IMR-90 (cell line): Measurements from ENCODE around the gene ESRP2. TPM values are rescaled to one million over a fixed set of nuclear protein-coding genes. Genes with fewer than 3 reads are reported as not detected.

Experiments used
- ATAC-seq: fragments of 200-7000 bp; cut with Tn5 transposase; 2 replicates; pipeline ENCODE4 v1.9.1; 2020; ENCODE audit warnings: low read depth, mild to moderate bottlenecking, moderate library complexity
- BruUV-seq: library from RNA; stranded (reverse); fragments of 400-500 nt; replicated peaks from 2 replicates; lab custom pipeline; 2021; lab: Mats Ljungman, UMichigan
- CTCF ChIA-PET: fragments of 300-600 bp; formaldehyde crosslinking; extraction: SDS; loops from one replicate; lab custom pipeline; 2021; ENCODE audit warnings: antibody characterized with exemption; lab: Yijun Ruan, JAX
- POLR2A ChIA-PET: fragments of 300-600 bp; sonication (Branson Sonifier 250); formaldehyde crosslinking; loops from one replicate; lab custom pipeline; 2022; ENCODE audit warnings: antibody characterized with exemption; ENCODE audit not compliant: unreplicated experiment; lab: Charles Lee
- DNase-seq: peaks from one replicate; pipeline ENCODE4 v3.0.0; 2013
- H2AFZ ChIP-seq: replicated peaks from 2 replicates; pipeline ENCODE3; 2013; ENCODE audit warnings: low read length, mild to moderate bottlenecking; ENCODE audit not compliant: poor library complexity
- H2AK5ac ChIP-seq: 2 replicates; pipeline ENCODE4 v1.6.1; 2013; ENCODE audit warnings: low read depth, low read length, inconsistent platforms
- H2AK9ac ChIP-seq: replicated peaks from 2 replicates; pipeline ENCODE3; 2013; ENCODE audit warnings: mild to moderate bottlenecking, low read depth, low read length, moderate library complexity; ENCODE audit not compliant: poor library complexity
- H2BK120ac ChIP-seq: 2 replicates; pipeline ENCODE4 v1.6.1; 2013; ENCODE audit warnings: low read depth, low read length, inconsistent platforms
- H2BK15ac ChIP-seq: 3 replicates; pipeline ENCODE4 v1.6.1; 2013; ENCODE audit warnings: low read depth, low read length, inconsistent platforms
- H2BK20ac ChIP-seq: 2 replicates; pipeline ENCODE4 v1.6.1; 2013; ENCODE audit warnings: low read depth, mild to moderate bottlenecking, inconsistent platforms, low read length, moderate library complexity
- H2BK5ac ChIP-seq: 2 replicates; pipeline ENCODE4 v1.6.1; 2013; ENCODE audit warnings: mild to moderate bottlenecking, low read depth, low read length, inconsistent platforms; ENCODE audit not compliant: poor library complexity, severe bottlenecking
- H3K14ac ChIP-seq: replicated peaks from 2 replicates; pipeline ENCODE4 v1.6.1; 2013; ENCODE audit warnings: low read depth, low read length, inconsistent platforms
- H3K18ac ChIP-seq: 2 replicates; pipeline ENCODE4 v1.6.1; 2013; ENCODE audit warnings: low read depth, low read length, control low read depth
- H3K23ac ChIP-seq: 2 replicates; pipeline ENCODE4 v1.6.1; 2013; ENCODE audit warnings: low read depth, low read length, inconsistent platforms
- H3K27ac ChIP-seq: 2 replicates; pipeline ENCODE4 v1.5.1; 2013; ENCODE audit warnings: mild to moderate bottlenecking, control low read depth, low read length; ENCODE audit not compliant: insufficient read depth
- H3K27me3 ChIP-seq: 2 replicates; pipeline ENCODE4 v1.6.1; 2013; ENCODE audit warnings: low read length; ENCODE audit not compliant: control insufficient read depth, insufficient read depth
- H3K36me3 ChIP-seq: 2 replicates; pipeline ENCODE4 v1.6.1; 2013; ENCODE audit warnings: low read length, mixed read lengths; ENCODE audit not compliant: control insufficient read depth, insufficient read depth
- H3K4ac ChIP-seq: 2 replicates; pipeline ENCODE4 v1.6.1; 2013; ENCODE audit warnings: low read depth, low read length, inconsistent platforms
- H3K4me1 ChIP-seq: 2 replicates; pipeline ENCODE4 v1.6.1; 2013; ENCODE audit warnings: low read length, mixed read lengths; ENCODE audit not compliant: control insufficient read depth, insufficient read depth
- H3K4me2 ChIP-seq: 2 replicates; pipeline ENCODE4 v1.6.1; 2013; ENCODE audit warnings: low read depth, mild to moderate bottlenecking, control low read depth, low read length, moderate library complexity
- H3K4me3 ChIP-seq: 2 replicates; pipeline ENCODE4 v1.5.1; 2013; ENCODE audit warnings: low read depth, mild to moderate bottlenecking, control low read depth, low read length, moderate library complexity; ENCODE audit not compliant: insufficient read depth
- H3K56ac ChIP-seq: 2 replicates; pipeline ENCODE4 v1.6.1; 2013; ENCODE audit warnings: low read length, inconsistent platforms; ENCODE audit not compliant: insufficient read depth; ENCODE audit errors: extremely low read depth
- H3K79me1 ChIP-seq, 2 experiments: 2 replicates each; pipeline ENCODE4 v1.6.1; 2013; ENCODE audit warnings: low read length in 2 of 2, inconsistent platforms in 1 of 2, low read depth in 1 of 2
- H3K9ac ChIP-seq: 2 replicates; pipeline ENCODE4 v1.6.1; 2013; ENCODE audit warnings: low read depth, low read length, control low read depth
- H3K9me1 ChIP-seq: 2 replicates; pipeline ENCODE4 v1.6.1; 2013; ENCODE audit warnings: low read length, inconsistent platforms; ENCODE audit not compliant: insufficient read depth
- H3K9me3 ChIP-seq: 2 replicates; pipeline ENCODE4 v1.6.1; 2013; ENCODE audit warnings: low read length; ENCODE audit not compliant: control insufficient read depth, insufficient read depth
- H4K20me1 ChIP-seq: 2 replicates; pipeline ENCODE4 v1.6.1; 2013; ENCODE audit warnings: low read length, inconsistent platforms; ENCODE audit not compliant: insufficient read depth
- H4K5ac ChIP-seq: 2 replicates; pipeline ENCODE4 v1.6.1; 2013; ENCODE audit warnings: mild to moderate bottlenecking, low read depth, low read length, control low read depth
- H4K8ac ChIP-seq, 2 experiments: 2 replicates each; pipeline ENCODE4 v1.6.1; 2013; ENCODE audit warnings: low read depth in 2 of 2, low read length in 2 of 2, control low read depth in 1 of 2, inconsistent platforms in 1 of 2
- H4K91ac ChIP-seq: 2 replicates; pipeline ENCODE4 v1.6.1; 2013; ENCODE audit warnings: low read depth, low read length, inconsistent platforms; ENCODE audit not compliant: insufficient read depth
- FOS ChIP-seq: fragments of 150-350 bp; IDR thresholded peaks from 2 replicates; pipeline ENCODE4 v1.6.1; 2016; ENCODE audit warnings: low read depth, low read length
- RFX5 ChIP-seq: IDR thresholded peaks from 2 replicates; pipeline ENCODE4 v1.8.0; 2012; ENCODE audit warnings: low read depth, mild to moderate bottlenecking, low read length, moderate library complexity
- WGBS, 2 experiments: methylation state at CpG; one replicate each; pipeline versions ENCODE4 v1.1.5 to v1.1.7; 2013; ENCODE audit warnings: missing lambda C conversion rate in 2 of 2; ENCODE audit not compliant: insufficient read length in 1 of 2; ENCODE audit errors: extremely low coverage in 2 of 2; 5-methylcytosine and 5-hydroxymethylcytosine counted together
- dilution Hi-C: fragments of 300-500 bp; cut with HindIII; formaldehyde crosslinking; loops from one replicate; pipeline ENCODE4 v1.14.3; 2018; ENCODE audit warnings: low sequenced_read_pairs; ENCODE audit not compliant: unreplicated experiment
- in situ Hi-C: fragments of 300-500 bp; cut with MboI; formaldehyde crosslinking; loops from 3 replicates; pipeline ENCODE4 v1.14.3; 2019; ENCODE audit warnings: low sequenced_read_pairs, inconsistent platforms, mixed read lengths
- intact Hi-C: fragments of 100-400 bp; cut with micrococcal nuclease; formaldehyde crosslinking; loops from 2 replicates; pipeline ENCODE4 v1.10.0; 2022
- polyA plus RNA-seq, 3 experiments: library from polyadenylated mRNA; depleted of rRNA; stranded (reverse); fragments of >200 nt; gene quantifications; 2 replicates each; pipeline ENCODE4 v1.2.3, GENCODE V29; 2012; ENCODE audit warnings: low replicate concordance in 1 of 3
- total RNA-seq: library from RNA; depleted of rRNA; stranded (reverse); fragments of >200 nt; gene quantifications from 2 replicates; pipeline ENCODE4 v1.2.3, GENCODE V29; 2012
- TF ChIP-seq, protein P1 (sequence below): fragments of 150-350 bp; IDR thresholded peaks from 2 replicates; pipeline ENCODE4 v1.6.1; 2017; ENCODE audit warnings: mild to moderate bottlenecking, antibody characterized with exemption, low read length, low read depth

Gene ESRP2
- total and polyA plus RNA-seq, 2 of the 4 experiments (the other 2 are of a cell fraction) = 0.07 TPM; not detected in 1

- TF ChIP-seq, protein P1, sequence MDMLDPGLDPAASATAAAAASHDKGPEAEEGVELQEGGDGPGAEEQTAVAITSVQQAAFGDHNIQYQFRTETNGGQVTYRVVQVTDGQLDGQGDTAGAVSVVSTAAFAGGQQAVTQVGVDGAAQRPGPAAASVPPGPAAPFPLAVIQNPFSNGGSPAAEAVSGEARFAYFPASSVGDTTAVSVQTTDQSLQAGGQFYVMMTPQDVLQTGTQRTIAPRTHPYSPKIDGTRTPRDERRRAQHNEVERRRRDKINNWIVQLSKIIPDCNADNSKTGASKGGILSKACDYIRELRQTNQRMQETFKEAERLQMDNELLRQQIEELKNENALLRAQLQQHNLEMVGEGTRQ = no peak
- no peak for TF ChIP-seq RFX5
Observed at GRCh38 chr16:68244481-68244902, 8.6 kb upstream of the ESRP2 start (continued).

GRCh38 chr16:68242926-68243858 lies 7.3 kb upstream of the ESRP2 start:
- no peak overlapping the region for H2AK5ac ChIP-seq
- in situ Hi-C loops (no loop called here), dilution Hi-C loops (no loop called here), intact Hi-C loops (no loop called here)
- no peak overlapping the region for H2BK15ac ChIP-seq
- ChIA-PET CTCF (interaction anchor here (0.6 kb wide), 1 partner anchor 1334 kb away, joined by 3 read pairs; no protein-coding TSS in a partner anchor), POLR2A (interaction anchor here (0.7 kb wide), 1 partner anchor 249 kb away, joined by 6 read pairs; no protein-coding TSS in a partner anchor)
- WGBS, 2 experiments = no CpG with 5 or more reads among the region's 9 CpGs
- no peak overlapping the region for H3K9ac ChIP-seq
- BruUV-seq = no TSS peak
- no peak overlapping the region for H3K4me3 ChIP-seq
- H4K5ac ChIP-seq = no peak overlapping the region
- no peaks in the 10 kb centered on the region for H3K36me3 ChIP-seq
- H3K23ac ChIP-seq = no peak overlapping the region
- no peak overlapping the region for H3K4me2 ChIP-seq
- ATAC-seq = no peak
- H3K9me3 ChIP-seq = no peaks in the 10 kb centered on the region
- H3K56ac ChIP-seq = no peak overlapping the region
- peaks cover 33 to 44% of the 10 kb centered on the region in 2 experiments for H3K79me1 ChIP-seq
- H3K4me1 ChIP-seq = peaks cover 14% of the 10 kb centered on the region
- H3K9me1 ChIP-seq = peaks cover 27% of the 10 kb centered on the region
- no peak overlapping the region for H2BK20ac ChIP-seq
- H4K91ac ChIP-seq = no peak overlapping the region
- H2BK120ac ChIP-seq = no peak overlapping the region
- no peak overlapping the region for H2AK9ac ChIP-seq
- no peak overlapping the region for H3K18ac ChIP-seq
- DNase-seq = no peak
- H3K27ac ChIP-seq = no peak overlapping the region
- H2BK5ac ChIP-seq = no peak overlapping the region
- no peak overlapping the region for H3K14ac ChIP-seq
- no peak overlapping the region for H4K8ac ChIP-seq
- no peak for TF ChIP-seq FOS
- H3K27me3 ChIP-seq = no peaks in the 10 kb centered on the region
- H2AFZ ChIP-seq = no peak overlapping the region
- H4K20me1 ChIP-seq = no peaks in the 10 kb centered on the region
- no peak overlapping the region for H3K4ac ChIP-seq
